T-helper 1 cell treated with Interleukin-12 subunit alpha and Interleukin-12 subunit beta and Interleukin-4 antibody, amounts not matched to agents 30 μg/mL and 1 μg/mL, for 36 hours (primary cell): ENCODE measurements around the gene PRKCB.

Experiments used
- H3K27ac Mint-ChIP-seq: one replicate; pipeline ENCODE4 v1.8.0; 2021; ENCODE audit warnings: mild to moderate bottlenecking, mixed read lengths
- H3K27me3 Mint-ChIP-seq: one replicate; pipeline ENCODE4 v1.8.0; 2021; ENCODE audit warnings: low read depth, mixed read lengths
- H3K36me3 Mint-ChIP-seq: one replicate; pipeline ENCODE4 v1.8.0; 2021; ENCODE audit warnings: low read depth, mixed read lengths
- H3K4me1 Mint-ChIP-seq: one replicate; pipeline ENCODE4 v1.8.0; 2021; ENCODE audit warnings: low read depth, mixed read lengths
- H3K4me3 Mint-ChIP-seq: one replicate; pipeline ENCODE4 v1.8.0; 2021; ENCODE audit warnings: mild to moderate bottlenecking, moderate library complexity, mixed read lengths
- H3K9me3 Mint-ChIP-seq: one replicate; pipeline ENCODE4 v1.8.0; 2021; ENCODE audit warnings: mixed read lengths

The PRKCB gene

GRCh38 chr16:24174957-24175356 lies 339.2 kb downstream of the PRKCB start:
- no peak overlapping the region for H3K27ac Mint-ChIP-seq
- no peaks in the 10 kb centered on the region for H3K9me3 Mint-ChIP-seq
- no peaks in the 10 kb centered on the region for H3K4me1 Mint-ChIP-seq
- H3K36me3 Mint-ChIP-seq: peaks cover 20% of the 10 kb centered on the region
- no peak overlapping the region for H3K4me3 Mint-ChIP-seq
- H3K27me3 Mint-ChIP-seq: no peaks in the 10 kb centered on the region

DNA sequence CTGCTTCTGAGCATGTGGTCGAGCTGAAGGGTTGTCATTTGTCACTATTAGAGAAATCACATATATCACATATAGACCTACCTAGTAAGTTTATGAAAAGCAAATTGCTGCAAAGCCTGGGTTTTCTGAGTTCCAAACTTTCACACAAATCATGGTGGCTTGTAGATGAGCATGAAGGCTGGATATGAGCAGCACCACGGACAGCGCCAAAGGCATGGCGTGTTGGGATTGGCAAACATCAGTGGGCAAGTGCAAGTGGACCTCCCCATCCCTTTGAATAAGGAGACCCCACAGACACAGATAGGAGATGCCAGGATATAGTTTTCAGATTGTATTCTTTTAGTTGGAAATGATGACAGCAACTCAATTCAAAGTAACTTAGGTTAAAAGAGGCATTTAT lies 342.7 kb downstream of the PRKCB start:
- Mint-ChIP-seq H3K36me3 (peaks cover 16% of the 10 kb centered on the region), H3K4me3 (no peak overlapping the region)

GRCh38 chr16:24180451-24180850 lies 344.7 kb downstream of the PRKCB start:
- H3K9me3 Mint-ChIP-seq: no peaks in the 10 kb centered on the region
- no peak overlapping the region for H3K27ac Mint-ChIP-seq
- H3K27me3 Mint-ChIP-seq: no peaks in the 10 kb centered on the region
- peaks cover 12% of the 10 kb centered on the region for H3K36me3 Mint-ChIP-seq
- peaks cover 2% of the 10 kb centered on the region for H3K4me1 Mint-ChIP-seq
- no peak overlapping the region for H3K4me3 Mint-ChIP-seq

More for the DNA sequence above, 342.7 kb downstream of the PRKCB start:
- H3K4me1 Mint-ChIP-seq: peaks cover 2% of the 10 kb centered on the region
- no peaks in the 10 kb centered on the region for H3K9me3 Mint-ChIP-seq
- no peak overlapping the region for H3K27ac Mint-ChIP-seq
- no peaks in the 10 kb centered on the region for H3K27me3 Mint-ChIP-seq

- peaks cover 15% of the 10 kb centered on the region for H3K4me1 Mint-ChIP-seq
Observed at GRCh38 chr16:24188021-24188542, 352.3 kb downstream of the PRKCB start.

DNA sequence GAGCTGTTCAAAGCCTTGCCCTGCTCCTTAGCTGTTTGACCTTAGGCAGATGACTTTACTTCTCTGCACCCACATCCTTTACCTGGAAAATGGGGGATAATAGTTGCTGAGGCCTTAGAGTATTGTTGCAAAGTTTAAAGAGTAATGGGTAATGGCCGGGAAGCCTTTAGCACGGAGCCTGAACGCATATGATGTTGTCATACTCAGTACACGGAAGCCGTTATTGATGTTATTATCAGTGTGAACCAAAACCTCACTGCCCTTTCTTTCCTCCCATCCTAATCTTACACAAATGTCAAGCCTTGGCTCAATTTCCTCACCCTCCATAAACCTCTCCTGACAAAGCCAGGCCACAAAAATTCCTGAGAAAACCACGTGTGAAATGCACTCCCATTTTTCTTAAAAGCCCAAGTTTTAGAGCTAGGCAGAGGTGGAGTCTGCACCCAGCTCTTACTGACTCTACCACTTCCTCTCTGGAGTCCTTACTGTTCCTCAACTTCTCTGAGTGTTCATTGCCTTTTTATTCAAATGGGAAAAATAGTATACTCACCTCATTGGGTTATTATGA lies 353.1 kb downstream of the PRKCB start:
- Mint-ChIP-seq H3K27ac (peak overlapping the region; percentile 76), H3K4me1 (peaks cover 15% of the 10 kb centered on the region), H3K4me3 (no peak overlapping the region), H3K27me3 (no peaks in the 10 kb centered on the region), H3K9me3 (no peaks in the 10 kb centered on the region), H3K36me3 (peaks cover 36% of the 10 kb centered on the region)

More at GRCh38 chr16:24188021-24188542, 352.3 kb downstream of the PRKCB start:
- Mint-ChIP-seq H3K36me3 (peaks cover 36% of the 10 kb centered on the region), H3K27ac (no peak overlapping the region), H3K27me3 (no peaks in the 10 kb centered on the region), H3K4me3 (no peak overlapping the region), H3K9me3 (no peaks in the 10 kb centered on the region)

DNA sequence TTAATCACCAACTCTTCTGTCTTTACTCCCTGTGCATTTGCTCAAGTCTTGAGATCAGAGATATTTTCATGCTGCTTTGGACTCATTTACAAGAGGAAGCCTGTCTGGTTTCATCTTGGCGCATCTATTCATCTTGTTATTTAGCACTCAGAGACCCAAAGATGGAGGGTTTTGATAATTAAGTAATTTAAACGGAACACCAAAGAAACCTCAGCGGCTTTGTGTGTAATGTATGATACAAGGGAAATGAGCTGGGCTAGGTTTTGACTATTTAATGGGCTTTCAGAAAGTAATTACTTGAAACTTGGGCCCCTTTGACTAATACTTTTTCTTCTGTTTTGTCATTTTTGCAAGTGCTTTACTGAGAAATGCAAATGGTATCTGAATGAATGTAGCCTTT lies 354.2 kb downstream of the PRKCB start:
- H3K4me1 Mint-ChIP-seq: peaks cover 15% of the 10 kb centered on the region
- H3K4me3 Mint-ChIP-seq: no peak overlapping the region
- H3K36me3 Mint-ChIP-seq: peaks cover 36% of the 10 kb centered on the region
- no peaks in the 10 kb centered on the region for H3K27me3 Mint-ChIP-seq
- peak overlapping the region; percentile 76 for H3K27ac Mint-ChIP-seq
- H3K9me3 Mint-ChIP-seq: no peaks in the 10 kb centered on the region

- Mint-ChIP-seq H3K27me3 (no peaks in the 10 kb centered on the region), H3K27ac (no peak overlapping the region), H3K9me3 (no peaks in the 10 kb centered on the region), H3K36me3 (peaks cover 38% of the 10 kb centered on the region), H3K4me3 (no peak overlapping the region), H3K4me1 (peaks cover 15% of the 10 kb centered on the region)
Observed at GRCh38 chr16:24191876-24192402, 356.2 kb downstream of the PRKCB start.

DNA sequence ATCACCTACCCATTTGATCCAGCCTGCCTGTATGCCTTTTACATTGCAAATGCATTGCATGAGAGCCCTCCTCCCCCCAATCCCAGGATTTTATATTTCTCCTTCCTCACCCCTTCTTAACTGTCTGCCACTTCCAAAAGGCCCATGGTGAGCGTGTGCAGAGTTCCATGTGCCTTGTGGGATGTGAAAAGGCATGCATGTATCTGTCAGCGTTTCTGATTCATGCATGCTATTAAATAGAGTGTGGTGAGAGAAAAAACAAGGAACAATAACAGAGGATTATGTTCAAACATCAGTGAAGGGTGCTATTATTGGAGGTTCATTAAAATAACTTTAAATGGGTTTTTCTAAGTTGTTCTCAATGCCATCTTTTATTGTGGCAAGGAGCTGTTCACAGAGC lies 359.4 kb downstream of the PRKCB start:
- no peaks in the 10 kb centered on the region for H3K27me3 Mint-ChIP-seq
- no peak overlapping the region for H3K4me3 Mint-ChIP-seq
- H3K27ac Mint-ChIP-seq: no peak overlapping the region
- no peaks in the 10 kb centered on the region for H3K4me1 Mint-ChIP-seq
- H3K9me3 Mint-ChIP-seq: no peaks in the 10 kb centered on the region
- H3K36me3 Mint-ChIP-seq: peaks cover 29% of the 10 kb centered on the region

DNA sequence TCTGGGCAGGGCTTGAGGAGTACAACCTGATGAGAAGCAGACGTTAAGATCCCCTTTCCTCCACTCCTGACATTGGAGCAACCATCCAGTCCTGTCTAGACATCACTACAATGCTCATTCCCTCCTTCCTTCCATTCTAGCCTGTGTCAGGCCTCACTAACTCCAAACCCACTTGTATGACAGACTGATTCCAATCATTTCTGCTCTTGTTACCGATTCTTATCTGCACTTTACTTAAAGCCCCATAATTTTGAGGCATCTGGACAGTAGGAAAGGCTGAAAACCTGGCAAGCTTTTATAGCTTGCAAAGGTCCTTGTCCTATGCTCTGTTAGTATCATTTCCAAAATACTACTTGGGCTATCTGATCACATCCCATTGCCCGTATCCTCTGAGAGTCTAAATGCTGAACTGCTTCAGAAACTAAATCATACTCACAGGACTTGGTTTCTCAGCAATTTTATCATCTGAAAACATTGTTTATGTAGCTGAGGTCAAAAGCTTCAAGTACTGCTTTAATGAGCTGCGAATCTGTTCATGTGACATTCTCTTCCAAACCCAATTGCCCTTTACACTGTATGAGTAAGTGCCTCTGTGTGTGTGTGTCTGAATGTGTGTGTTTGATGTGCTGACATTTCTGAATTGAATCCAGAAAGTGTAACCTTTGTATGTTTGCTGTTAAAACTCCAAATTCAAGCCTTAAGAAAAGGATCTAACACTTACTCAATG lies 363.2 kb downstream of the PRKCB start:
- peaks cover 1% of the 10 kb centered on the region for H3K4me1 Mint-ChIP-seq
- H3K9me3 Mint-ChIP-seq: no peaks in the 10 kb centered on the region
- H3K36me3 Mint-ChIP-seq: peaks cover 23% of the 10 kb centered on the region
- no peak overlapping the region for H3K4me3 Mint-ChIP-seq
- no peak overlapping the region for H3K27ac Mint-ChIP-seq
- no peaks in the 10 kb centered on the region for H3K27me3 Mint-ChIP-seq

DNA sequence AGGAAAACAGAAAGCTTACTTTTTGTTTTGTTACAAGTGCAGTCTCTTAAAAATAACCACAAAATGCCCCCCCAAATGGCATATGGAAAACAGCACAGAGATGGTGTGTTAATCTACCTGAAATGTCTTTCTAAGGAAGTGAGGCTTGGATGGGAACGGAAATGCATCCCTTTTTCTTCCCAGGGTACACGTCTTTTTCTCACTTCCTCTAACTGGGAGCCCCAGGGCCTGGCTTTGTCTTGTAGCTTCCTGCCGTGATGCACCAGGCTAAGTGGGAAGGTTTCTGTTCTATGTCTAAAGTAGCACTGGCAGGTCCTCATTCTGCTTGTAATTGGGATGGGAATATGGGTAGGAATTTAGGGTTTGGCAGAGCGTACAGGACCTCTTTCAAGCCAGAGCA lies 367.9 kb downstream of the PRKCB start:
- H3K4me3 Mint-ChIP-seq: no peak overlapping the region
- H3K36me3 Mint-ChIP-seq: peaks cover 19% of the 10 kb centered on the region
- peaks cover 1% of the 10 kb centered on the region for H3K4me1 Mint-ChIP-seq
- no peaks in the 10 kb centered on the region for H3K9me3 Mint-ChIP-seq
- no peaks in the 10 kb centered on the region for H3K27me3 Mint-ChIP-seq
- no peak overlapping the region for H3K27ac Mint-ChIP-seq

DNA sequence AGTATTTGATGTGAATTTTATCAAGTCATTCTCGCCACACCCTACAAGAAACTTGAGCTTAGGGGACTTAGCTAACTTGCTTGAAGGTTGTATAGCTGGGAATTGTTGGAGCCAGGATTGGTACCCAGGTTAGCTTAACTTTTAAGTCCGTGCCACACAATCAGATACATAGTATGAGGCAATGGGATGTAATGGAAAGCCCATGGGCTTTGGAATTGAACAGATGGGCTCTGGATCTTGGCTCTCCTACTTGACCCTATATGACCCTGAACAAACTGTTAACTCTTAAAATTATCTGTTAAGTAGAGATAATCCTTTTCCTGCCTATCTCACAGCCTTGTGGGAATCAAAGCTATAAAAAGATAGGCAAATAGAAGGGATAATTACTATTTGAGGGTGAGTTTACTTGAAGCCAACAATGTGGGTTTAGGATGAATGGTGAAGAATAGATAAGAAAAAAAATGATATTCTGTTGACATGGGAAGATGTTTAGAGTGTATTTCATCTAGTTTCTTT lies 368.4 kb downstream of the PRKCB start:
- Mint-ChIP-seq H3K9me3 (no peaks in the 10 kb centered on the region), H3K4me3 (no peak overlapping the region), H3K4me1 (peaks cover 1% of the 10 kb centered on the region), H3K27me3 (no peaks in the 10 kb centered on the region), H3K36me3 (peaks cover 19% of the 10 kb centered on the region), H3K27ac (no peak overlapping the region)

DNA sequence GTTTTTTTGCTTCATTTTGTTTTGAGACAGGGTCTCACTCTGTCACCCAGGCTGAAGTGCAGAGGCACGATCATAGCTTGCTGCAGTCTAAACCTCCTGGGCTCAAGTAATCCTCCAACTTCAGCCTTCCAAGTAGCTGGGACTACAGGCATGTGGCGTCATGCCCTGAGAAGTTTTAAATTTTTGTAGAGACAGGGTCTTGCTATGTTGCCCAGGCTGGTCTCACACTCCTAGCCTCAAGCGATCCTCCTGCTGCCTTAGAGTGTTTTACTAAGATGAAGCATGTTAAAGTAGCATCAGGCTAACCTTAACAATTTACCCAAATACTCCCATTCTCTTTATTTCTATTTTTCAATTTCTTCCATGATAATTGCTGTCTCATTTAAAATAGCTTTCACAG lies 371.1 kb downstream of the PRKCB start:
- H3K4me3 Mint-ChIP-seq: no peak overlapping the region
- H3K9me3 Mint-ChIP-seq: no peaks in the 10 kb centered on the region
- H3K36me3 Mint-ChIP-seq: peaks cover 16% of the 10 kb centered on the region
- H3K4me1 Mint-ChIP-seq: peaks cover 1% of the 10 kb centered on the region
- no peaks in the 10 kb centered on the region for H3K27me3 Mint-ChIP-seq
- H3K27ac Mint-ChIP-seq: no peak overlapping the region

- Mint-ChIP-seq H3K4me1 (no peaks in the 10 kb centered on the region), H3K36me3 (peaks cover 13% of the 10 kb centered on the region), H3K27ac (no peak overlapping the region), H3K4me3 (no peak overlapping the region), H3K27me3 (no peaks in the 10 kb centered on the region), H3K9me3 (no peaks in the 10 kb centered on the region)
Observed at GRCh38 chr16:24208710-24209109, 372.9 kb downstream of the PRKCB start.

DNA sequence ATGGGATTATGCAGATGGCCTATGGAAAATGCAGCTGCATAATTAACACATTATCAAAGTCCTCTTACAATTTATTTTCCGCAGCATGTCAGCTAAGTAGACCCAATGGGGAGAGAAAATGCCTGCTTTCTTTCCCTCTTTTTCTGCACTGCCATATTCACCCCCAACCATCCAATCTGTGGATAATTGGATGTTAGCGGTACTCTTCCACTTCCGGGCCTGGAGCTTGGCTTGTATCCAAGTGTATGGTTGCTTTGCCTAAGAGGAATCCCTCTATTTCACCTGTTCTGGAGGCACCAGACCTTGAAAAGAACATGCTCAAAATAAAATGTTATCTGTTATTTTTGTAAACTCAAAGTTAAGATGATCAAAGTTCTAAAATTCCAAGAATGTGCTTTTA lies 379.2 kb downstream of the PRKCB start:
- Mint-ChIP-seq H3K4me1 (no peaks in the 10 kb centered on the region), H3K27ac (no peak overlapping the region), H3K36me3 (peaks cover 19% of the 10 kb centered on the region), H3K9me3 (no peaks in the 10 kb centered on the region), H3K4me3 (no peak overlapping the region), H3K27me3 (no peaks in the 10 kb centered on the region)

DNA sequence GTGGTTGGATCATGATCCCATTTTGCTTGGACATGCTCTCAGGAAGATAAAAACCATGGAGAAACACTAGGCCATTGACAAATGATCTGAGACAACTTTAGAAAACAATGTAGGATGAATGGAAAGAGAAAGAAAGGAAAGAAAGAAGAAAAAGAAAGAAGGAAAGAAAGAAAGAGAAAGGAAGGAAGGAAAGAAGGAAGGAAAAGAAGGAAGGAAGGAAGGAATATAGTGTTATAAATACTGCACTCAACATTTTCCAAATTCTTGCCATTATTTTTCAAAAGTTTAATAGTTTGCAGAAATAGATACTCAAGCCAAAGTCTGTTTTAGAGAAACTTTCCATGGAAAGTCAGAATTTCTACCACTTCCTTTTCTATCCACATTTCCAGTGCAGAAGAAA lies 381.2 kb downstream of the PRKCB start:
- Mint-ChIP-seq H3K27ac (no peak overlapping the region), H3K36me3 (peaks cover 20% of the 10 kb centered on the region), H3K4me1 (no peaks in the 10 kb centered on the region), H3K27me3 (no peaks in the 10 kb centered on the region), H3K4me3 (no peak overlapping the region), H3K9me3 (peaks cover 3% of the 10 kb centered on the region)
